ENCODE results near the gene CDKAL1.
"Not testable (repeated sequence)": the region's sequence is repeated elsewhere in the genome, so short reads cannot be mapped to it uniquely, and the experiment has no call there.

CDKAL1 gene

DNA sequence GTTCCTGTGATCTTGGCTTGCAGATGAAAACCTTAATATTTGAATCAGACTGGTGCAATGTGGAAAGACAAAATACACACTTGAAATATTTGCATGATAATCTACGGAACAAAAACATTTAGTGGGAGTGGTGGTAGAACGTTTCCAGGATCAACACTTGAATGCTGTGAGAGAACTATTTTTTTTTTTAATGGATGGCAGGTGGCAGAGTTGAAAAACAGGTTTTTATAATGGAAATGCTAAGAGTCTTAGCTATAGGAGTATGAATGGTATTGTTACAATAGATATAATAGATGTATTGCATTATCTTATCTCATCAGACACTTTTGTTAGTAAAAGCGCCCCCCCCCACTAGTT lies 49.2 kb downstream of the CDKAL1 start:
- ChIA-PET POLR2A (no interaction called here), CTCF (no interaction called here)
- DNase-seq (ENCODE audit: extremely low spot score), result no peak
- TF ChIP-seq BHLHE40 (IDR thresholded peaks at IDR 0.05; ENCODE audit: borderline replicate concordance) (no peak), TARDBP (IDR thresholded peaks at IDR 0.05) (no peak), FOXA1 (IDR thresholded peaks at IDR 0.05) (no peak), CTBP1 (IDR thresholded peaks at IDR 0.05; ENCODE audit: borderline replicate concordance) (no peak), FOXK2 (IDR thresholded peaks at IDR 0.05) (no peak), L3MBTL2 (conservative IDR thresholded peaks at IDR 0.05) (no peak), SUZ12 (IDR thresholded peaks at IDR 0.05) (no peak), FOXM1 (IDR thresholded peaks at IDR 0.05; ENCODE audit: borderline replicate concordance) (no peak), LEF1 (IDR thresholded peaks at IDR 0.05; ENCODE audit: borderline replicate concordance) (no peak), SP1 (IDR thresholded peaks at IDR 0.05) (no peak)
- TF ChIP-seq, protein P1, sequence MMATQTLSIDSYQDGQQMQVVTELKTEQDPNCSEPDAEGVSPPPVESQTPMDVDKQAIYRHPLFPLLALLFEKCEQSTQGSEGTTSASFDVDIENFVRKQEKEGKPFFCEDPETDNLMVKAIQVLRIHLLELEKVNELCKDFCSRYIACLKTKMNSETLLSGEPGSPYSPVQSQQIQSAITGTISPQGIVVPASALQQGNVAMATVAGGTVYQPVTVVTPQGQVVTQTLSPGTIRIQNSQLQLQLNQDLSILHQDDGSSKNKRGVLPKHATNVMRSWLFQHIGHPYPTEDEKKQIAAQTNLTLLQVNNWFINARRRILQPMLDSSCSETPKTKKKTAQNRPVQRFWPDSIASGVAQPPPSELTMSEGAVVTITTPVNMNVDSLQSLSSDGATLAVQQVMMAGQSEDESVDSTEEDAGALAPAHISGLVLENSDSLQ (IDR thresholded peaks at IDR 0.05), result no peak

DNA sequence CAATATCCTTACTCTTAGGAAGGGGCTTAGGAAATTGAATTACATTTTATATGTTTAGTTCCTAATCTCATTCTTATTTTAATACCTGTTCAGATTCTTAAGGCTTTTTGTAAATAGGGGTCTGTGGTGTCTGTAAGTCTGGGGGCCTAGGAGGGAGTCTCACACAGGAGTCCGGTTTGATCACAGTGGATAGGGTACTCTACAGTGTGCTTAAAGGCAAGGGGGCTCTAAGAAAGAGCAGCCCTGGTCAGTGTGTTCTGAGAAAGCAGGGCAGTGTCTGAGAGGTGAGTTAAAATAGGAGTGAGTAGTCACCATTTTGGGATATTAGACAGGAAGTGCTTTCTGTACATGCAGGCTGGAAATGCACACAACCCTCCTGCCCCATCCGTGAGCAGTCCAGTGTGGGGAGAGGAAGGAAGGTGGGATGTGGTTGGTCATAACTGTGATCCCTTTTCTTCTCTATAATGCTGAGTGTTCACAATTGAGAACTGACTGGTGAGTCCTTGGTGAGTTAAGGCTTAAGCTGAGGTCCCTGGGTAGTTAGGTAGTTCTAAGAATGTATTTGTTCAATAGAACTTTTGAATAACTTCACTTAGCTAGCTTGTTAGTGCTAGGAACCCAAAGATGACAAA lies 50.0 kb downstream of the CDKAL1 start:
- ChIA-PET POLR2A (no interaction called here), CTCF (no interaction called here)
- TF ChIP-seq, protein P1 (IDR thresholded peaks at IDR 0.05), result no peak
- TF ChIP-seq LEF1 (IDR thresholded peaks at IDR 0.05; ENCODE audit: borderline replicate concordance) (no peak), FOXK2 (IDR thresholded peaks at IDR 0.05) (no peak), SUZ12 (IDR thresholded peaks at IDR 0.05) (no peak), FOXM1 (IDR thresholded peaks at IDR 0.05; ENCODE audit: borderline replicate concordance) (no peak), L3MBTL2 (conservative IDR thresholded peaks at IDR 0.05) (no peak), HDGF (IDR thresholded peaks at IDR 0.05; ENCODE audit: borderline replicate concordance) (no peak), NFRKB (IDR thresholded peaks at IDR 0.05) (no peak)
- no peak for DNase-seq (ENCODE audit: extremely low spot score)

GRCh38 chr6:20589266-20589665 lies 55.0 kb downstream of the CDKAL1 start:
- DNase-seq (ENCODE audit: extremely low spot score), result no peak
- ChIA-PET CTCF (no interaction called here), POLR2A (no interaction called here)
- TF ChIP-seq L3MBTL2 (conservative IDR thresholded peaks at IDR 0.05), result no peak
- no peak for TF ChIP-seq BHLHE40 (IDR thresholded peaks at IDR 0.05; ENCODE audit: borderline replicate concordance)
- no peak for TF ChIP-seq LEF1 (IDR thresholded peaks at IDR 0.05; ENCODE audit: borderline replicate concordance)
- TF ChIP-seq FOXK2 (IDR thresholded peaks at IDR 0.05), result no peak
- TF ChIP-seq, protein P1 (IDR thresholded peaks at IDR 0.05), result no peak
- TF ChIP-seq ZNF384 (IDR thresholded peaks at IDR 0.05), result no peak

DNA sequence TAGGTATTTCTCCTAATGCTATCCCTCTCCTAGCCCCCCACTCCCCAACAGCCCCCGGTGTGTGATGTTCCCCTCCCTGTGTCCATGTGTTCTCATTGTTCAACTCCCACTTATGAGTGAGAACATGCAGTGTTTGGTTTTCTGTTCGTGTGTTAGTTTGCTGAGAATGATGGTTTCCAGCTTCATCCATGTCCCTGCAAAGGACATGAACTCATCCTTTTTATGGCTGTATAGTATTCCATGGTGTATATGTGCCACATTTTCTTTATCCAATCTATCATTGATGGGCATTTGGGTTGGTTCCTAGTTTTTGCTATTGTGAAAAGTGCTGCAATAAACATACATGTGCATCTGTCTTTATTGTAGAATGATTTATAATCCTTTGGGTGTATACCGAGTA lies 56.2 kb downstream of the CDKAL1 start:
- CTCF ChIA-PET, POLR2A ChIA-PET: not testable (repeated sequence)

DNA sequence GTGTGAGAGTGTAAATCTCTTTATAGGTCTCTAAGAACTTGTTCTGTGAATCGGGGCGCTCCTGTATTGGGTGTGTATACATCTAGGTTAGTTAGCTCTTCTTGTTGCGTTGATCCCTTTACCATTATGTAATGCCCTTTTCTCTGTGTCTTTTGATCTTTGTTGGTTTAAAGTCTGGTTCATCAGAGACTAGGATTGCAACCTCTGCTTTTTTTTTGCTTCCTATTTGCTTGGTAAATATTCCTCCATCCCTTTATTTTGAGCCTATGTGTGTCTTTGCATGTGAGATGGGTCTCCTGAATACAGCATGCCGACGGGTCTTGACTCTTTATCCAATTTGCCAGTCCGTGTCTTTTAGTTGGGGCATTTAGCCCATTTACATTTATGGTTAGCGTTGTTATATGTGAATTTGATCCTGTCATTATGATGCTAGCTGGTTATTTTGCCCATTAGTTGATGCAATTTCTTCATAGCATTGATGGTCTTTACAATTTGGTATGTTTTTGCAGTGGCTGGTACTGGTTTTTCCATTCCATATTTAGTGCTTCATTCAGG lies 60.1 kb downstream of the CDKAL1 start:
- POLR2A ChIA-PET; DNase-seq (ENCODE audit: extremely low spot score); CTCF ChIA-PET: not testable (repeated sequence)

More for the DNA sequence above, 56.2 kb downstream of the CDKAL1 start:
- DNase-seq (ENCODE audit: extremely low spot score), result not testable (repeated sequence)

DNA sequence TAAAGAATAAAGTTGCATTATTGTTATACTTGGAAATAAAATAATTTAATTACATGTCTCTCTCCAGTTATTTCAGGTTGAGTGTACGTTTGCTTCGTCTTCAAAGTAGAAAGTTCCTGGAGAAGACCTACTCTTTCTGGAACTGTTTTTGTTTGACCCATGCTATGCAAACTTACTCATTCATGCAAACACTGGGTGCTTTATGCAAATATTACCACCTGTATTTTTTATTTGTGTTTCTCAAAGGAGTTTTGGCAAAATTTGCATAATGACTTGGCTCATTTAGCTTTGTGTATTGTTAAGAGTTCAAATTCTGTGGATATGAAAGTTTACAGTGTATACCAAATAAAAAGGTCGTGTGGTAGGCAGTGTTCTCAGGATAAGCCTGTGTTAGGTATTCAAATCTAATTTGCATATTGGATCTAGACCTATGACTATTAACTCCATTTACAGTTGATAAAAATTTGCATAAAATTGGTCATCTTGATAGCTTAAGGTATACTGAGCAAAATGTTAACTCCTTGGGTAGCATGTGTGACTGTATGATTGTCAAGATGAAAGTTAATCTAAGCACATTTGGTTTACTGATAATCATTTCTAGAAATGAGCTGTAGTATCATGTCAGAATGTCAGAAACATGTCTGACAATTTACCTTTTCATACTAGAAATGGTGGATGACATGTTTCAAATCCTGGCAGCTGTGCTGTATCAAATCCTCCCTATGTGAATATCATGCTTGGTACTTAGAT lies 65.2 kb downstream of the CDKAL1 start:
- POLR2A ChIA-PET, result no interaction called here
- CTCF ChIA-PET, result no interaction called here

DNA sequence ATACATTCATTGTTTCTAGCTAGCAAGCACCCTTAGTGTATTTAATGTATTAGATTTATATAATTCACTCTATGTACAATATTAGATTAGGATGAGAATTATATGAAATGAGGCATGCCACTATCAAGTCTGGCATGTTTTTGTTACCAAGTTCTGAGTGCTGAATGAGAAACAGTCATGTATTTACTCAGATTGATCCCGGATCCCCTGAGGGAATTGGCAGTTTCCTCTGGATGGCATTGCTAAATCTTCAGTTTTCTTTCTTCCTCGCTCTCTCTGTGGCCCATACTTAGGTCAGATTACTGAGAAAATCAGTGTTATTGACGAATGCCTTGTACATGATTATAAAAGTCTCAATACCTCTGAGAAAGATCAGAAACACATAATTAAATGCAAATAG lies 66.6 kb downstream of the CDKAL1 start:
- no peak for DNase-seq (ENCODE audit: extremely low spot score)

More for the DNA sequence above, 65.2 kb downstream of the CDKAL1 start:
- no peak for TF ChIP-seq ZNF384 (IDR thresholded peaks at IDR 0.05)
- TF ChIP-seq CTBP1 (IDR thresholded peaks at IDR 0.05; ENCODE audit: borderline replicate concordance), result no peak
- no peak for TF ChIP-seq L3MBTL2 (conservative IDR thresholded peaks at IDR 0.05)
- no peak for TF ChIP-seq FOXK2 (IDR thresholded peaks at IDR 0.05)
- no peak for TF ChIP-seq ARNT (IDR thresholded peaks at IDR 0.05)
- no peak for TF ChIP-seq SP1 (IDR thresholded peaks at IDR 0.05)
- TF ChIP-seq LEF1 (IDR thresholded peaks at IDR 0.05; ENCODE audit: borderline replicate concordance), result no peak
- no peak for TF ChIP-seq SUZ12 (IDR thresholded peaks at IDR 0.05)
- TF ChIP-seq NFRKB (IDR thresholded peaks at IDR 0.05), result no peak
- no peak for TF ChIP-seq FOXA1 (IDR thresholded peaks at IDR 0.05)
- TF ChIP-seq FOXM1 (IDR thresholded peaks at IDR 0.05; ENCODE audit: borderline replicate concordance), result no peak
- TF ChIP-seq TARDBP (IDR thresholded peaks at IDR 0.05), result no peak
- no peak for TF ChIP-seq ELF4 (IDR thresholded peaks at IDR 0.05)
- no peak for TF ChIP-seq HDGF (IDR thresholded peaks at IDR 0.05; ENCODE audit: borderline replicate concordance)
- TF ChIP-seq BHLHE40 (IDR thresholded peaks at IDR 0.05; ENCODE audit: borderline replicate concordance), result no peak
- DNase-seq (ENCODE audit: extremely low spot score), result no peak

More for the DNA sequence above, 66.6 kb downstream of the CDKAL1 start:
- POLR2A ChIA-PET, result no interaction called here
- CTCF ChIA-PET, result no interaction called here
- TF ChIP-seq FOXK2 (IDR thresholded peaks at IDR 0.05) (no peak), SP1 (IDR thresholded peaks at IDR 0.05) (no peak), HDGF (IDR thresholded peaks at IDR 0.05; ENCODE audit: borderline replicate concordance) (no peak)
